HEK293T (cell line): Measurements from ENCODE around the gene HSPBP1.

Experiments
- CTCF ChIA-PET: fragments of 350-600 bp; formaldehyde crosslinking; extraction: SDS; loops from one replicate; lab custom pipeline; 2021; ENCODE audit warnings: antibody characterized with exemption, inconsistent platforms; lab: Yijun Ruan, JAX
- POLR2A ChIA-PET: fragments of 350-600 bp; formaldehyde crosslinking; extraction: SDS; loops from one replicate; lab custom pipeline; 2020; ENCODE audit warnings: antibody characterized with exemption, inconsistent platforms; lab: Yijun Ruan, JAX
- DNase-seq: peaks from one replicate; pipeline ENCODE4 v3.0.0; 2012; ENCODE audit warnings: mixed read lengths; ENCODE audit errors: extremely low spot score
- ARNT ChIP-seq: fragments of 450-650 bp; IDR thresholded peaks from 2 replicates; pipeline ENCODE4 v1.6.1; 2017; ENCODE audit warnings: mild to moderate bottlenecking
- BHLHE40 ChIP-seq: fragments of 450-650 bp; IDR thresholded peaks from 2 replicates; pipeline ENCODE4 v1.6.1; 2016; ENCODE audit warnings: mild to moderate bottlenecking, moderate library complexity, borderline replicate concordance
- CTBP1 ChIP-seq: fragments of 450-650 bp; IDR thresholded peaks from 2 replicates; pipeline ENCODE4 v1.6.1; 2016; ENCODE audit warnings: borderline replicate concordance
- ELF4 ChIP-seq: fragments of 450-650 bp; IDR thresholded peaks from 2 replicates; pipeline ENCODE4 v1.6.1; 2017; ENCODE audit warnings: antibody characterized with exemption
- FOXA1 ChIP-seq: fragments of 450-650 bp; IDR thresholded peaks from 2 replicates; pipeline ENCODE4 v1.6.1; 2016; ENCODE audit warnings: mild to moderate bottlenecking
- FOXK2 ChIP-seq: fragments of 450-650 bp; IDR thresholded peaks from 2 replicates; pipeline ENCODE4 v1.6.1; 2016; ENCODE audit warnings: mild to moderate bottlenecking
- FOXM1 ChIP-seq: fragments of 450-650 bp; IDR thresholded peaks from 2 replicates; pipeline ENCODE4 v1.6.1; 2017; ENCODE audit warnings: mild to moderate bottlenecking, borderline replicate concordance
- HDGF ChIP-seq: fragments of 450-650 bp; IDR thresholded peaks from 2 replicates; pipeline ENCODE4 v1.6.1; 2017; ENCODE audit warnings: antibody characterized with exemption, borderline replicate concordance
- L3MBTL2 ChIP-seq: fragments of 450-650 bp; conservative IDR thresholded peaks from 2 replicates; pipeline ENCODE4 v1.6.1; 2016; ENCODE audit warnings: mild to moderate bottlenecking
- LEF1 ChIP-seq: fragments of 450-650 bp; IDR thresholded peaks from 2 replicates; pipeline ENCODE4 v1.6.1; 2017; ENCODE audit warnings: mild to moderate bottlenecking, borderline replicate concordance
- NFRKB ChIP-seq: fragments of 450-650 bp; IDR thresholded peaks from 2 replicates; pipeline ENCODE4 v1.6.1; 2016; ENCODE audit warnings: mild to moderate bottlenecking, moderate library complexity
- PKNOX1 ChIP-seq: fragments of 450-650 bp; IDR thresholded peaks from 2 replicates; pipeline ENCODE4 v1.6.1; 2016
- SP1 ChIP-seq: fragments of 450-650 bp; IDR thresholded peaks from 2 replicates; pipeline ENCODE4 v1.6.1; 2017
- SUZ12 ChIP-seq: fragments of 450-650 bp; IDR thresholded peaks from 2 replicates; pipeline ENCODE4 v1.6.1; 2016; ENCODE audit warnings: mild to moderate bottlenecking
- TARDBP ChIP-seq: fragments of 450-650 bp; IDR thresholded peaks from 2 replicates; pipeline ENCODE4 v1.6.1; 2016
- ZNF384 ChIP-seq: fragments of 450-650 bp; IDR thresholded peaks from 2 replicates; pipeline ENCODE4 v1.6.1; 2016

Gene HSPBP1

GRCh38 chr19:55257461-55258420 is 22.2 kb downstream of the HSPBP1 start:
- TF ChIP-seq L3MBTL2 (0 out of 2 replicates have a peak, but pooled peaks have one; percentile 16), ZNF384 (no peak), ELF4 (no peak), FOXM1 (no peak), LEF1 (no peak)
- CTCF ChIA-PET, result no interaction called here
- DNase-seq, result peak; percentile 25
- POLR2A ChIA-PET, result interaction anchor here (2.3 to 2.8 kb wide), 2 partner anchors 12 to 21 kb away, joined by 13 to 34 read pairs; partner anchors contain the start of gene HSPBP1

GRCh38 chr19:55256562-55257460 is 23.1 kb downstream of the HSPBP1 start:
- no peak for TF ChIP-seq BHLHE40
- TF ChIP-seq LEF1, result no peak
- no peak for TF ChIP-seq FOXK2
- TF ChIP-seq CTBP1, result no peak
- TF ChIP-seq L3MBTL2, result no peak
- no peak for TF ChIP-seq ELF4
- TF ChIP-seq SP1, result no peak
- no peak for TF ChIP-seq ZNF384
- TF ChIP-seq FOXM1, result no peak
- no peak for TF ChIP-seq SUZ12
- no peak for TF ChIP-seq TARDBP
- ChIA-PET POLR2A (no interaction called here), CTCF (interaction anchor here (0.7 kb wide), 1 partner anchor 161 kb away, joined by 3 read pairs; no protein-coding TSS in a partner anchor)
- DNase-seq, result no peak

GRCh38 chr19:55255618-55256423 is 24.1 kb downstream of the HSPBP1 start:
- CTCF ChIA-PET, result interaction anchor here (0.7 to 1.4 kb wide), 2 partner anchors 115 to 162 kb away, joined by 3 read pairs; no protein-coding TSS in a partner anchor
- POLR2A ChIA-PET, result interaction anchor here (1.0 to 1.2 kb wide), 2 partner anchors 152 to 399 kb away, joined by 3 to 4 read pairs; partner anchors contain the start of genes U2AF2 and UBE2S
- no peak for TF ChIP-seq FOXA1
- no peak for TF ChIP-seq FOXM1
- no peak for TF ChIP-seq ARNT
- TF ChIP-seq CTBP1, result no peak
- no peak for TF ChIP-seq ELF4
- TF ChIP-seq HDGF, result no peak
- no peak for TF ChIP-seq SUZ12
- TF ChIP-seq BHLHE40, result no peak
- TF ChIP-seq NFRKB, result no peak
- TF ChIP-seq LEF1, result no peak
- DNase-seq, result no peak

- DNase-seq, result no peak
- ChIA-PET POLR2A (interaction anchor here (1.0 to 1.2 kb wide), 2 partner anchors 153 to 400 kb away, joined by 3 to 4 read pairs; partner anchors contain the start of genes U2AF2 and UBE2S), CTCF (interaction anchor here (1.4 kb wide), 1 partner anchor 113 kb away, joined by 3 read pairs; no protein-coding TSS in a partner anchor)
- no peak for TF ChIP-seq SP1
- no peak for TF ChIP-seq NFRKB
- no peak for TF ChIP-seq ARNT
- no peak for TF ChIP-seq FOXM1
Observed at GRCh38 chr19:55254625-55254977, 25.3 kb downstream of the HSPBP1 start.

GRCh38 chr19:55253842-55254624 is 25.9 kb downstream of the HSPBP1 start:
- CTCF ChIA-PET, result interaction anchor here (1.4 kb wide), 1 partner anchor 113 kb away, joined by 3 read pairs; no protein-coding TSS in a partner anchor
- no peak for TF ChIP-seq PKNOX1
- no peak for TF ChIP-seq FOXK2
- TF ChIP-seq ELF4, result no peak
- TF ChIP-seq TARDBP, result no peak
- no peak for TF ChIP-seq ARNT
- TF ChIP-seq NFRKB, result no peak
- no peak for TF ChIP-seq SP1
- TF ChIP-seq ZNF384, result no peak
- no peak for TF ChIP-seq HDGF
- TF ChIP-seq L3MBTL2, result no peak
- TF ChIP-seq BHLHE40, result no peak
- TF ChIP-seq FOXA1, result no peak
- no peak for TF ChIP-seq LEF1
- no peak for TF ChIP-seq CTBP1
- TF ChIP-seq SUZ12, result no peak
- TF ChIP-seq FOXM1, result no peak
- POLR2A ChIA-PET, result no interaction called here
- DNase-seq, result no peak
